Thymus (tissue), 14 donors: Measurements from ENCODE around the gene NPR3. TPM values are rescaled to one million over a fixed set of nuclear protein-coding genes. Genes with fewer than 3 reads are reported as not detected.

Experiments used
- DNase-seq, 9 donors: peaks; one replicate each; pipeline ENCODE4 v3.0.0-alpha.2; 2013; ENCODE audit warnings: low spot score in 9 of 9, low read depth in 6 of 9, missing footprints in 1 of 9
- H3K27ac ChIP-seq, 2 donors: one replicate each; pipeline ENCODE4 v1.5.1; 2013; ENCODE audit warnings: control low read depth in 1 of 2, low read depth in 1 of 2, low read length in 1 of 2, mild to moderate bottlenecking in 1 of 2, moderate library complexity in 1 of 2
- H3K27me3 ChIP-seq, 2 donors: one replicate each; pipeline ENCODE4 v1.5.1; 2013; ENCODE audit warnings: low read length in 1 of 2; ENCODE audit not compliant: control insufficient read depth in 2 of 2, insufficient read depth in 1 of 2
- H3K36me3 ChIP-seq, 2 donors: one replicate each; pipeline ENCODE4 v1.5.1; 2013; ENCODE audit warnings: low read length in 1 of 2, mild to moderate bottlenecking in 1 of 2, moderate library complexity in 1 of 2; ENCODE audit not compliant: control insufficient read depth in 2 of 2, insufficient read depth in 2 of 2
- H3K4me1 ChIP-seq, 2 donors: one replicate each; pipeline ENCODE4 v1.5.1; 2013; ENCODE audit warnings: low read length in 2 of 2; ENCODE audit not compliant: control insufficient read depth in 2 of 2, insufficient read depth in 2 of 2
- H3K4me3 ChIP-seq, 2 donors: one replicate each; pipeline ENCODE4 v1.5.1; 2013; ENCODE audit warnings: low read length in 2 of 2, control low read depth in 1 of 2, mild to moderate bottlenecking in 1 of 2
- H3K9me3 ChIP-seq, 2 donors: one replicate each; pipeline ENCODE4 v1.5.1; 2013; ENCODE audit warnings: low read length in 1 of 2, mild to moderate bottlenecking in 1 of 2; ENCODE audit not compliant: control insufficient read depth in 2 of 2, insufficient read depth in 1 of 2
- WGBS: extraction: QIAGEN DNeasy Blood & Tissue Kit; methylation state at CpG from one replicate; pipeline ENCODE4 v1.1.7; 2013; 5-methylcytosine and 5-hydroxymethylcytosine counted together
- long read RNA-seq, 10 donors: transcript quantifications; one replicate each; lab custom pipeline, GENCODE V29; 2026
- polyA plus RNA-seq: library from polyadenylated mRNA; stranded (reverse); fragments of 200-250 nt; gene quantifications from one replicate; pipeline ENCODE4 v1.2.3, GENCODE V29; 2013
- total RNA-seq: library from RNA; stranded (reverse); fragments of 120-200 nt; gene quantifications from one replicate; pipeline ENCODE4 v1.2.4, GENCODE V29; 2013
- donor health status: healthy.

Gene NPR3
- total RNA-seq (4.9 TPM), polyA plus RNA-seq (1.9 TPM)
- long read RNA-seq, donor 1, result 0 reads
- long read RNA-seq, donor 2, result 0 reads
- long read RNA-seq, donor 3, result 0 reads
- long read RNA-seq, donor 4, partial matches to known transcripts, result 0 of 1 reads
- long read RNA-seq, donor 4, other reads (novel, unspliced or antisense), result 0 of 1 reads
- long read RNA-seq, donor 5, partial matches to known transcripts, result 0 of 2 reads
- long read RNA-seq, donor 5, other reads (novel, unspliced or antisense), result 0 of 2 reads
- long read RNA-seq, donor 6, full-length matches to known transcripts, result 2 of 2 reads
- long read RNA-seq, donor 6, partial matches to known transcripts, result 0 of 2 reads
- long read RNA-seq, donor 6, other reads (novel, unspliced or antisense), result 0 of 2 reads
- long read RNA-seq, donor 7, full-length matches to known transcripts, result 1 of 1 reads
- long read RNA-seq, donor 7, partial matches to known transcripts, result 0 of 1 reads
- long read RNA-seq, donor 7, other reads (novel, unspliced or antisense), result 0 of 1 reads
- long read RNA-seq, donor 8, result 0 reads
- long read RNA-seq, donor 9, result 0 reads
- long read RNA-seq, donor 10, result 0 reads

GRCh38 chr5:32710550-32711361, at the start of gene NPR3:
NPR3 (plus strand) TSS chr5:32711321; CDS start chr5:32711777, 456 bp downstream.
- H3K9me3 ChIP-seq, result peaks cover 0 to 2% of the 10 kb centered on the region in 2 donors
- no peak within 1 kb of the TSS for H3K27ac ChIP-seq
- DNase-seq, result peak in 1 of 9 donors; percentile 19
- H3K36me3 ChIP-seq, result no peaks in the 10 kb centered on the region
- H3K4me3 ChIP-seq, result peak within 1 kb of the TSS; percentile 42 to 47
- peaks cover 0 to 24% of the 10 kb centered on the region in 2 donors for H3K4me1 ChIP-seq
- WGBS, result under 1% methylated on average over 55 of the region's 55 CpGs
- peaks cover 64 to 72% of the 10 kb centered on the region in 2 donors for H3K27me3 ChIP-seq

GRCh38 chr5:32664523-32664922, 46.6 kb upstream of the NPR3 start:
- no peak overlapping the region for H3K27ac ChIP-seq
- DNase-seq, result no peak
- H3K27me3 ChIP-seq, result no peaks in the 10 kb centered on the region
- H3K36me3 ChIP-seq, result no peaks in the 10 kb centered on the region
- H3K4me3 ChIP-seq, result no peak overlapping the region
- peaks cover 0 to 12% of the 10 kb centered on the region in 2 donors for H3K9me3 ChIP-seq
- 96% methylated on average over 8 of the region's 8 CpGs for WGBS
- no peaks in the 10 kb centered on the region for H3K4me1 ChIP-seq

GRCh38 chr5:32668552-32668951, 42.6 kb upstream of the NPR3 start:
- Histone ChIP-seq H3K36me3 (no peaks in the 10 kb centered on the region), H3K4me1 (no peaks in the 10 kb centered on the region), H3K27ac (no peak overlapping the region), H3K4me3 (no peak overlapping the region), H3K27me3 (no peaks in the 10 kb centered on the region), H3K9me3 (peaks cover 0 to 10% of the 10 kb centered on the region in 2 donors)
- 89% methylated on average over 11 of the region's 11 CpGs for WGBS
- no peak for DNase-seq

GRCh38 chr5:32673272-32673671, 37.8 kb upstream of the NPR3 start:
- Histone ChIP-seq H3K36me3 (no peaks in the 10 kb centered on the region), H3K9me3 (peaks cover 0 to 10% of the 10 kb centered on the region in 2 donors), H3K4me3 (no peak overlapping the region), H3K4me1 (no peaks in the 10 kb centered on the region), H3K27ac (no peak overlapping the region), H3K27me3 (no peaks in the 10 kb centered on the region)
- 98% methylated on average over 12 of the region's 12 CpGs for whole genome bisulfite sequencing
- DNase-seq, result no peak

GRCh38 chr5:32677023-32677422, 34.1 kb upstream of the NPR3 start:
- Histone ChIP-seq H3K4me1 (no peaks in the 10 kb centered on the region), H3K36me3 (no peaks in the 10 kb centered on the region), H3K27me3 (no peaks in the 10 kb centered on the region), H3K4me3 (no peak overlapping the region), H3K27ac (no peak overlapping the region), H3K9me3 (peaks cover 0 to 5% of the 10 kb centered on the region in 2 donors)
- no peak for DNase-seq
- WGBS, result 94% methylated on average over 7 of the region's 7 CpGs

GRCh38 chr5:32678472-32678871, 32.6 kb upstream of the NPR3 start:
- no peaks in the 10 kb centered on the region for H3K4me1 ChIP-seq
- H3K27me3 ChIP-seq, result no peaks in the 10 kb centered on the region
- no peaks in the 10 kb centered on the region for H3K9me3 ChIP-seq
- H3K36me3 ChIP-seq, result no peaks in the 10 kb centered on the region
- WGBS, result 98% methylated on average over 11 of the region's 11 CpGs
- H3K27ac ChIP-seq, result no peak overlapping the region
- DNase-seq, result no peak
- H3K4me3 ChIP-seq, result no peak overlapping the region

GRCh38 chr5:32679218-32679617, 31.9 kb upstream of the NPR3 start:
- DNase-seq, result no peak
- H3K36me3 ChIP-seq, result no peaks in the 10 kb centered on the region
- whole genome bisulfite sequencing, result 71% methylated on average over 1 of the region's 1 CpG

GRCh38 chr5:32680183-32680582, 30.9 kb upstream of the NPR3 start:
- WGBS, result 96% methylated on average over 2 of the region's 2 CpGs
- Histone ChIP-seq H3K9me3 (peaks cover 0 to 6% of the 10 kb centered on the region in 2 donors), H3K4me3 (no peak overlapping the region), H3K36me3 (no peaks in the 10 kb centered on the region), H3K4me1 (no peaks in the 10 kb centered on the region), H3K27me3 (no peaks in the 10 kb centered on the region), H3K27ac (no peak overlapping the region)
- no peak for DNase-seq

More at GRCh38 chr5:32679218-32679617, 31.9 kb upstream of the NPR3 start:
- H3K4me3 ChIP-seq, result no peak overlapping the region
- no peaks in the 10 kb centered on the region for H3K4me1 ChIP-seq
- H3K27ac ChIP-seq, result no peak overlapping the region
- peaks cover 0 to under 1% of the 10 kb centered on the region in 2 donors for H3K9me3 ChIP-seq
- H3K27me3 ChIP-seq, result no peaks in the 10 kb centered on the region

- Histone ChIP-seq H3K4me1 (no peaks in the 10 kb centered on the region), H3K36me3 (no peaks in the 10 kb centered on the region), H3K9me3 (peaks cover 0 to 6% of the 10 kb centered on the region in 2 donors), H3K4me3 (no peak overlapping the region), H3K27me3 (no peaks in the 10 kb centered on the region), H3K27ac (no peak overlapping the region)
- DNase-seq, result no peak
- WGBS, result 82% methylated on average over 2 of the region's 2 CpGs
Measured at GRCh38 chr5:32683125-32683524, 28.0 kb upstream of the NPR3 start.
